ENCODE data around the gene DAO.
A peak's percentile ranks its signal among the peaks of the same experiment; 100 is the strongest.

GRCh38 chr12:108832730-108833354 is 47.0 kb upstream of the DAO start:
- no peak for TF ChIP-seq EP300 (IDR thresholded peaks at IDR 0.05)
- TF ChIP-seq CTCF (IDR thresholded peaks at IDR 0.05) = peak in 2 of 4 experiments; percentile 22 to 33
- peak; percentile 81 for TF ChIP-seq POLR2AphosphoS5 (IDR thresholded peaks at IDR 0.05)
- no peak for TF ChIP-seq POLR2A (IDR thresholded peaks at IDR 0.05)
